ENCODE data around the gene GATA6. TPM values are rescaled to one million over a fixed set of nuclear protein-coding genes. Genes with fewer than 3 reads are reported as not detected.

GATA6 gene
- total and polyA plus RNA-seq, 2 experiments from 2014 or later: 6.6 to 19.0 TPM

GRCh38 chr18:22175346-22175745, 6.0 kb downstream of the GATA6 start:
- H3K27ac ChIP-seq: no peak overlapping the region
- no peaks in the 10 kb centered on the region for H3K9me2 ChIP-seq (ENCODE audit: insufficient read depth)
- peaks cover 9% of the 10 kb centered on the region; the same call in 1 of the 2 replicates for H4K20me1 ChIP-seq (ENCODE audit: insufficient read depth)
- H3F3A ChIP-seq (ENCODE audit: insufficient read depth): peaks cover 17% of the 10 kb centered on the region; the same call in 1 of the 2 replicates
- H3K9ac ChIP-seq: no peak overlapping the region
- H3K27me3 ChIP-seq (replicated peaks; ENCODE audit: insufficient read depth): no peaks in the 10 kb centered on the region
- peaks cover 19% of the 10 kb centered on the region for H3K36me3 ChIP-seq (ENCODE audit: low read depth)
- in situ Hi-C loops (cut with MboI): no loop called here
- no peak for DNase-seq
- WGBS, 2 experiments (ENCODE audit: low coverage in 1 of 2, low lambda C conversion rate in 2 of 2, missing lambda C conversion rate in 2 of 2): 91 to 94% methylated on average over 4 of the region's 4 CpGs
- TF ChIP-seq EZH2 (IDR thresholded peaks at IDR 0.05; ENCODE audit: insufficient read depth, poor library complexity, severe bottlenecking): no peak
- no peak for TF ChIP-seq EZH2phosphoT487 (IDR thresholded peaks at IDR 0.05; ENCODE audit: insufficient read depth, low read depth)
- peaks cover 84% of the 10 kb centered on the region for H3K79me2 ChIP-seq (ENCODE audit: insufficient read depth)
- peaks cover 23% of the 10 kb centered on the region; the same call in 1 of the 2 replicates for H3K4me1 ChIP-seq (ENCODE audit: insufficient read depth)
- H2AFZ ChIP-seq: no peak overlapping the region
- H3K4me3 ChIP-seq: no peak overlapping the region
- no peaks in the 10 kb centered on the region for H3K9me3 ChIP-seq (ENCODE audit: low read depth)
- peak overlapping the region; percentile 79 for H3K4me2 ChIP-seq (ENCODE audit: unreplicated experiment)

DNA sequence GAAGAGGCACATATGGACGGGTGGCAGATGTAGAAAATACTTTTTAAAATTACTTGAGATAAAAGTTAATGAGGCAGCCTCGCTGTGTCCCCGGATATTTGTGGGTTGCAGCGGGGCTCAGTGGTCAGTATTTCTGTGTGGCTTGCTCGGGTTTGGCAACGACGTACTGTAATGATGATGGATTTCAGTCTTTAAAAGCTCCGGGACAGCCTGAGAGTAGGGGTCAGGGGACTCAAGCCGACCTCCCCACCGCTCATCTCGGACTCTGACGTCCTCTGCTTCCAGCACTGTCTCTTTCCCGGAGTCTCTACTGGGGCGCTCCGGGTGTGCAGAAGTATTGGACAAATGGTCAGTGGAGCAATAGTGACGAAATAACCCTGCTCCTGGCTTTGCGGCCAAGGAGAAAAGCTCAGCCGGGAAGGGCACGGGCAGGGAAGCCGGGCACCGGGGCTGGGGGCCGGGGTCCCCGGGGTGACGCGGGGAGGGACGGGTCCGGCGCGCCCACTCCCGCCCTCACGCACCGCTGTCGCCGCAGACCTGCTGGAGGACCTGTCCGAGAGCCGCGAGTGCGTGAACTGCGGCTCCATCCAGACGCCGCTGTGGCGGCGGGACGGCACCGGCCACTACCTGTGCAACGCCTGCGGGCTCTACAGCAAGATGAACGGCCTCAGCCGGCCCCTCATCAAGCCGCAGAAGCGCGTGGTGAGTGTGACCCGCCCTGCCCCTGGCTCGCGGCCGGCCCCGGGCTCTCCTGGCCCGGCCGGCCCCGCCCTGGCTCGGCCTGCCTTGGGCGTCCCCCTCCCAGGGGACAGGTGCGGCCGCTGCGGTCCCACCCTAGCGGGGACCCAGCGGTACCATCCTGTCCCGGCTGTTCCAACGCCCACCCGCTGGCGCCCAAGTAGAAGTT, 7.3 kb downstream of the GATA6 start:
- Histone ChIP-seq H3K4me1 (ENCODE audit: insufficient read depth) (peaks cover 23% of the 10 kb centered on the region; the same call in 1 of the 2 replicates), H3K79me2 (ENCODE audit: insufficient read depth) (peaks cover 91% of the 10 kb centered on the region), H3K9me3 (ENCODE audit: low read depth) (no peaks in the 10 kb centered on the region), H2AFZ (no peak overlapping the region), H3K27me3 (replicated peaks; ENCODE audit: insufficient read depth) (no peaks in the 10 kb centered on the region), H3K4me3 (peak overlapping the region; percentile 4; the same call in 1 of the 2 replicates), H3K36me3 (ENCODE audit: low read depth) (peaks cover 27% of the 10 kb centered on the region), H4K20me1 (ENCODE audit: insufficient read depth) (peaks cover 9% of the 10 kb centered on the region; the same call in 1 of the 2 replicates), H3F3A (ENCODE audit: insufficient read depth) (peaks cover 17% of the 10 kb centered on the region; the same call in 1 of the 2 replicates), H3K9me2 (ENCODE audit: insufficient read depth) (no peaks in the 10 kb centered on the region), H3K4me2 (ENCODE audit: unreplicated experiment) (peak overlapping the region; percentile 24), H3K9ac (no peak overlapping the region), H3K27ac (no peak overlapping the region)
- TF ChIP-seq EZH2phosphoT487 (IDR thresholded peaks at IDR 0.05; ENCODE audit: insufficient read depth, low read depth) (no peak), EZH2 (IDR thresholded peaks at IDR 0.05; ENCODE audit: insufficient read depth, poor library complexity, severe bottlenecking) (no peak)
- DNase-seq: peak; percentile 40
- 35 to 46% methylated on average over 39 to 62 of the region's 71 CpGs for WGBS, 2 experiments (ENCODE audit: low coverage in 1 of 2, low lambda C conversion rate in 2 of 2, missing lambda C conversion rate in 2 of 2)
- in situ Hi-C loops (cut with MboI): no loop called here

- Histone ChIP-seq H3K4me1 (ENCODE audit: insufficient read depth) (peaks cover 23% of the 10 kb centered on the region; the same call in 1 of the 2 replicates), H2AFZ (no peak overlapping the region), H4K20me1 (ENCODE audit: insufficient read depth) (peaks cover 9% of the 10 kb centered on the region; the same call in 1 of the 2 replicates), H3K9ac (no peak overlapping the region), H3K4me3 (no peak overlapping the region), H3K4me2 (ENCODE audit: unreplicated experiment) (no peak overlapping the region), H3K9me2 (ENCODE audit: insufficient read depth) (no peaks in the 10 kb centered on the region), H3K79me2 (ENCODE audit: insufficient read depth) (peaks cover 86% of the 10 kb centered on the region), H3K27me3 (replicated peaks; ENCODE audit: insufficient read depth) (no peaks in the 10 kb centered on the region), H3K9me3 (ENCODE audit: low read depth) (no peaks in the 10 kb centered on the region), H3K36me3 (ENCODE audit: low read depth) (peaks cover 34% of the 10 kb centered on the region), H3K27ac (no peak overlapping the region), H3F3A (ENCODE audit: insufficient read depth) (peaks cover 17% of the 10 kb centered on the region; the same call in 1 of the 2 replicates)
- in situ Hi-C loops (cut with MboI): no loop called here
- no peak for DNase-seq
- TF ChIP-seq EZH2phosphoT487 (IDR thresholded peaks at IDR 0.05; ENCODE audit: insufficient read depth, low read depth): no peak
- TF ChIP-seq EZH2 (IDR thresholded peaks at IDR 0.05; ENCODE audit: insufficient read depth, poor library complexity, severe bottlenecking): no peak
- WGBS, 2 experiments (ENCODE audit: low coverage in 1 of 2, low lambda C conversion rate in 2 of 2, missing lambda C conversion rate in 2 of 2): 88 to 90% methylated on average over 13 of the region's 13 CpGs
These were observed 8.0 kb downstream of the GATA6 start for GRCh38 chr18:22177327-22177871.

GRCh38 chr18:22179174-22179573, 9.8 kb downstream of the GATA6 start:
- H3K4me3 ChIP-seq: no peak overlapping the region
- H3K9me3 ChIP-seq (ENCODE audit: low read depth): no peaks in the 10 kb centered on the region
- H2AFZ ChIP-seq: no peak overlapping the region
- DNase-seq: no peak
- H3K27ac ChIP-seq: no peak overlapping the region
- H3K27me3 ChIP-seq (replicated peaks; ENCODE audit: insufficient read depth): no peaks in the 10 kb centered on the region
- in situ Hi-C loops (cut with MboI): no loop called here
- peaks cover 10% of the 10 kb centered on the region; the same call in 1 of the 2 replicates for H3K4me1 ChIP-seq (ENCODE audit: insufficient read depth)
- peaks cover 9% of the 10 kb centered on the region; the same call in 1 of the 2 replicates for H4K20me1 ChIP-seq (ENCODE audit: insufficient read depth)
- H3K4me2 ChIP-seq (ENCODE audit: unreplicated experiment): no peak overlapping the region
- peaks cover 68% of the 10 kb centered on the region for H3K79me2 ChIP-seq (ENCODE audit: insufficient read depth)
- no peak overlapping the region for H3K9ac ChIP-seq
- TF ChIP-seq EZH2 (IDR thresholded peaks at IDR 0.05; ENCODE audit: insufficient read depth, poor library complexity, severe bottlenecking): no peak
- TF ChIP-seq EZH2phosphoT487 (IDR thresholded peaks at IDR 0.05; ENCODE audit: insufficient read depth, low read depth): no peak
- peaks cover 17% of the 10 kb centered on the region; the same call in 1 of the 2 replicates for H3F3A ChIP-seq (ENCODE audit: insufficient read depth)
- H3K9me2 ChIP-seq (ENCODE audit: insufficient read depth): no peaks in the 10 kb centered on the region
- peaks cover 52% of the 10 kb centered on the region for H3K36me3 ChIP-seq (ENCODE audit: low read depth)

Measured in GM23248 (cell line).